GM13977 (cell line): ENCODE measurements around the gene GHSR.

Experiments
- DNase-seq: peaks from one replicate; pipeline ENCODE4 v3.0.0; 2012; ENCODE audit warnings: low spot score
- in situ Hi-C: fragments of 300-500 bp; cut with MboI; formaldehyde crosslinking; loops from one replicate; pipeline ENCODE4 v1.12.0; 2022; ENCODE audit warnings: low sequenced_read_pairs, low pct_unique_long_range_greater_than_20kb, mixed read lengths, inconsistent platforms; ENCODE audit not compliant: unreplicated experiment
- TF ChIP-seq, protein P1 (sequence below): IDR thresholded peaks from 2 replicates; pipeline ENCODE4 v1.5.1; 2012; ENCODE audit warnings: mild to moderate bottlenecking, control low read depth; ENCODE audit not compliant: insufficient read depth; ENCODE audit errors: extremely low read depth, missing control alignments

GHSR gene

DNA sequence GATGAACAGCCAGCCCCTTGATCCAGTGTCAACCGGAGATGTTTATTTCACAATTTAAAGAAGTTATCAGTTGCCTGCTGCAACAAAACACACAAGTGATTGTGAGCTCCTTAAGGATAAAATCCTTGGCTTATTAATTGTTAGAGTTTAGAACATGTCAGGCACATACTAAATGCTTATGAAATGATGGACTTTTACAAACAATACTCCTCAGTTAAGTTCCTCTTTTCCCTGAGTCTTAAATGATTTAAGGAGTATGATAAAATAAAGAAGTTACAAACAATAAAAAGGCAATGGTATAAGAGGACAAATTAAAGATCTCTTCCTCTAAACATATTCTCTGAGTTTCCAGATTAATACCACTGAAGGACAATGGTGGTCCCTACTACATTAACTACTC lies 5.7 kb downstream of the GHSR start:
- DNase-seq: no peak
- TF ChIP-seq, protein P1, sequence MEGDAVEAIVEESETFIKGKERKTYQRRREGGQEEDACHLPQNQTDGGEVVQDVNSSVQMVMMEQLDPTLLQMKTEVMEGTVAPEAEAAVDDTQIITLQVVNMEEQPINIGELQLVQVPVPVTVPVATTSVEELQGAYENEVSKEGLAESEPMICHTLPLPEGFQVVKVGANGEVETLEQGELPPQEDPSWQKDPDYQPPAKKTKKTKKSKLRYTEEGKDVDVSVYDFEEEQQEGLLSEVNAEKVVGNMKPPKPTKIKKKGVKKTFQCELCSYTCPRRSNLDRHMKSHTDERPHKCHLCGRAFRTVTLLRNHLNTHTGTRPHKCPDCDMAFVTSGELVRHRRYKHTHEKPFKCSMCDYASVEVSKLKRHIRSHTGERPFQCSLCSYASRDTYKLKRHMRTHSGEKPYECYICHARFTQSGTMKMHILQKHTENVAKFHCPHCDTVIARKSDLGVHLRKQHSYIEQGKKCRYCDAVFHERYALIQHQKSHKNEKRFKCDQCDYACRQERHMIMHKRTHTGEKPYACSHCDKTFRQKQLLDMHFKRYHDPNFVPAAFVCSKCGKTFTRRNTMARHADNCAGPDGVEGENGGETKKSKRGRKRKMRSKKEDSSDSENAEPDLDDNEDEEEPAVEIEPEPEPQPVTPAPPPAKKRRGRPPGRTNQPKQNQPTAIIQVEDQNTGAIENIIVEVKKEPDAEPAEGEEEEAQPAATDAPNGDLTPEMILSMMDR: no peak
- in situ Hi-C loops: no loop called here

DNA sequence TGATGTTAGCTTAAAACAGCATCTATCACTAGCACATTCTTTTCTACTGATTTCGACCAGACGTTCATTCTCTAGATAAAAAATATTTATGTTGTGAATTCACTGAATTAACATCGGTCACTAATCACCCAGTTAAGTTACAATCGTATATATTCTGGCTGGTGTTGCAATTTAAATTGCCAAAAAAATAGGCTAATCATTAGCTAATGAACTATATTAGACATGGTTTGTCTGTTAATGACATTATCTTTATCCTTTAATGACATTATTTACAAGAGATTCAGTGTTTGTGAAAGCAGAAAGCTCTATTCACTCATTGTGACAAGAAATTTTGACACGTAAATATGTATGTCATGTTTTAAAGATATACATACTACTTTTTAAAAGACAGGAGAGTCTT lies 6.7 kb downstream of the GHSR start:
- TF ChIP-seq, protein P1: no peak
- no peak for DNase-seq
- in situ Hi-C loops: no loop called here

DNA sequence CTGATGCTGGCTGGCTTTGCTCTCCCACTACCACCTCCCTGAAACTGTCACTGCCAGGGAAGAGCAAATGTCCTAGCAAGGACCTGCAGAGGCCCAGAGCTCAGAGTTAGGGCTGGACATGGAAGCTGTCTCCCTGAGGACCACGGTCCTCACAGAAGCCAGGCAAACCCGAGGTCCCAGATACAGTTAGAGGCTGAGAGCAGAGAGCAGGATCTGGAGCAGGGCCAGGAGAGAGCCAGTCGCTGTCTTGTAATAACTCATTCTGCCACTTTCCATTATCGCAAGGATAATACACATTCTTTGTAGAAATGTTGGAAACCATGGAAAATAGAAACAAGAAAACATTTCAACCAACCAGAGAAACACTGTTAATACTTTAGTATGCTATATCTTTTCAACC lies 10.1 kb downstream of the GHSR start:
- in situ Hi-C loops: no loop called here
- DNase-seq: no peak
- TF ChIP-seq, protein P1: no peak

DNA sequence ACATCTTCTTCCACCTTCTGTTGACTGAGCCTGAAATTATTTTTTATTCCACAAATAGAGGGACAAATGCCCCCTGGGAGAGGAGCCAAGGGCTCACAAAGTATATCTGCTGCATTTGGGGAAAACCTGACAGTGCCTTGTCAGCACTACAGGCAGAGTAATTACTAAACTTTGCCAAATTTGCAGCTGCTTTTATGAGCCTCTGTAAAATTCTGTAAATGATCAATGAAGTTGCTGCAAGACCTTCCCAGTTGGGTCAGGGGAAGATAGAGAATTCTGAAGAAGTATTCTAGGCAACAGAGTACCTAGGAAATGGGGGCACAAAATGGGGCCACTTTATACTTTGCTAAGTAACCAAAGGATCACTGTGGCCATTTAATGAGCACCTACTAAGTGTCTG lies 10.5 kb downstream of the GHSR start:
- TF ChIP-seq, protein P1: no peak
- in situ Hi-C loops: no loop called here
- no peak for DNase-seq

DNA sequence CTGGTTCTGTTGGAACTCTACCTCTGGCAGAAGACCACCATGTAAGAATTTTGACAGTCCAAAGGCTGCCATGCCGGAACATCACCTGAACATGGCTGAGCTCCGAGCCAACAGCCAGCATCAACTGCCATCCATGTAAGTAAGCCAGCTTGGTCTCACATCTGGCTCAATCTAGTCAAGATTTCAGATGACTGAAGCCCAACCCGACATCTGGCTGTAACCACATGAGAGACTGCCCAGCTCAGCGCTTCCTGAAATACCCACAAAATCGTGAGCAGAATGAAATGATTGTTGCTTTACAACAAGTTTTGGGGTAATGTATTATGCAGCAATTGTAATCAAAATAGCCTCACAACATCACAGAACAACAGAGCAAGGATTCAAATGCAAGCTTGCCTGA lies 32.9 kb downstream of the GHSR start:
- TF ChIP-seq, protein P1: no peak
- DNase-seq: no peak
- in situ Hi-C loops: no loop called here

DNA sequence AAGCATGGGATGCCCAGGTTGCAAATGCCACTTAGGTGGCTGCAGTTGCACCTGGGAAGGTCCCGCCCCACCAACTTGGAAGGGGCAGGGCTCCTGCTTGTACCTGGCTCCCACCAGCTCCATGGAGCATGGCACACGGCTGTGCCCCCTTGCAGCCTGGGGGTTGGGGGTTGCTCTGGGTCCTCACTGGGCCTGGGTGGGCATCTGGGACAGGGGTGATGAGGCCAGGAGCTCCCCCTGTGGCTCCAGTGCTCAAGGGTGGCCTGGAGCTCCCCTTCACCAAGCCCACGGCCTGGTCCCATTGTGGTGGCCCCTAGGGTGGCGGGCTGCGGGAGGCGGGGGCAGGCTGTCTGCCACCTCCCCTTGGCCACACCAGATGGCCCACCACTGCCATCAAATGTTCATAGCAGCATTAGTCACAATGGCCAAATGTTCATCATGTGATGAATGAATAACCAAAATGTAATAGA lies 36.7 kb downstream of the GHSR start:
- no peak for DNase-seq
- in situ Hi-C loops: no loop called here
- TF ChIP-seq, protein P1: no peak
